Stimulated activated CD8-positive, alpha-beta memory T cell treated with anti-CD3 and anti-CD28 coated beads, Interleukin-12 subunit alpha, Interleukin-12 subunit beta, amount 100 ng/mL, for 24 hours (primary cell): Measurements from ENCODE around the gene SSB.
"Not testable (repeated sequence)": the region's sequence is repeated elsewhere in the genome, so short reads cannot be mapped to it uniquely, and the experiment has no call there.

Experiments
- DNase-seq: peaks from one replicate; pipeline ENCODE4 v3.0.0-alpha.2; 2020; ENCODE audit errors: extremely low read depth

Gene SSB

GRCh38 chr2:169781249-169782013 is 17.2 kb upstream of the SSB start:
- no peak for DNase-seq

GRCh38 chr2:169782513-169782912 is 16.2 kb upstream of the SSB start:
- DNase-seq: no peak

- no peak for DNase-seq
Measured at GRCh38 chr2:169790581-169790980, 8.1 kb upstream of the SSB start.

GRCh38 chr2:169795181-169795580 is 3.5 kb upstream of the SSB start:
- no peak for DNase-seq

- no peak for DNase-seq
Measured at GRCh38 chr2:169796441-169796840, 2.2 kb upstream of the SSB start.

- DNase-seq: no peak
Measured at GRCh38 chr2:169797601-169798000, 1.1 kb upstream of the SSB start.

- DNase-seq: no peak
Measured at GRCh38 chr2:169798397-169798717, 314 bp upstream of the SSB start.

- no peak for DNase-seq
Measured at GRCh38 chr2:169803480-169803879, 4.8 kb downstream of the SSB start.

GRCh38 chr2:169806586-169806985 is 7.9 kb downstream of the SSB start:
- no peak for DNase-seq

GRCh38 chr2:169808221-169808620 is 9.6 kb downstream of the SSB start:
- no peak for DNase-seq

GRCh38 chr2:169815849-169816248 is 17.2 kb downstream of the SSB start:
- no peak for DNase-seq

- DNase-seq: not testable (repeated sequence)
Measured at GRCh38 chr2:169816961-169817360, 18.3 kb downstream of the SSB start.

GRCh38 chr2:169817369-169817768 is 18.7 kb downstream of the SSB start:
- not testable (repeated sequence) for DNase-seq

GRCh38 chr2:169818241-169818640 is 19.6 kb downstream of the SSB start:
- no peak for DNase-seq

- no peak for DNase-seq
Measured at GRCh38 chr2:169819106-169819505, 20.4 kb downstream of the SSB start.

GRCh38 chr2:169820101-169820500 is 21.4 kb downstream of the SSB start:
- not testable (repeated sequence) for DNase-seq

- DNase-seq: no peak
Measured at GRCh38 chr2:169822036-169822435, 23.4 kb downstream of the SSB start.

- no peak for DNase-seq
Measured at GRCh38 chr2:169822785-169823392, 24.2 kb downstream of the SSB start.

GRCh38 chr2:169823996-169824372 is 25.3 kb downstream of the SSB start:
- DNase-seq: no peak

- DNase-seq: no peak
Measured at GRCh38 chr2:169824373-169825333, 26.0 kb downstream of the SSB start, which contains the start of gene METTL5. Gene METTL5 (minus strand): TSS chr2:169824905. CDS start chr2:169824597, 308 bp downstream.

GRCh38 chr2:169827272-169828140 is 28.8 kb downstream of the SSB start, which contains the start of gene UBR3:
Gene UBR3 (plus strand): TSS chr2:169827454. CDS start chr2:169827508, 54 bp downstream.
- DNase-seq: peak; percentile 75
